ENCODE results near the gene TRAF3IP3.

TRAF3IP3 gene

GRCh38 chr1:209783386-209783785, 27.5 kb downstream of the TRAF3IP3 start:
- Histone ChIP-seq H3K36me3 (peaks cover 49% of the 10 kb centered on the region), H3K4me1 (ENCODE audit: control insufficient read depth in 1 of 2, insufficient read depth in 1 of 2, low read depth in 1 of 2, low read length in 1 of 2) (peaks cover 18% of the 10 kb centered on the region in 2 experiments), H3K27ac (peak overlapping the region; percentile 93), H3K4me3 (ENCODE audit: low read depth in 1 of 2, low read length in 1 of 2) (no peak overlapping the region), H3K9me3 (no peaks in the 10 kb centered on the region), H3K27me3 (peaks cover 18% of the 10 kb centered on the region)
- no peak for TF ChIP-seq CTCF (IDR thresholded peaks at IDR 0.05)

GRCh38 chr1:209784265-209785169, 28.7 kb downstream of the TRAF3IP3 start, which contains the start of gene C1orf74:
Gene C1orf74 (minus strand): TSS chr1:209784559. CDS start chr1:209783634, 925 bp downstream.
- Histone ChIP-seq H3K27me3 (peaks cover 30% of the 10 kb centered on the region), H3K4me3 (ENCODE audit: low read depth in 1 of 2, low read length in 1 of 2) (peak within 1 kb of the TSS; percentile 62 to 71), H3K36me3 (peaks cover 38% of the 10 kb centered on the region), H3K9me3 (no peaks in the 10 kb centered on the region), H3K27ac (peak within 1 kb of the TSS; percentile 93), H3K4me1 (ENCODE audit: control insufficient read depth in 1 of 2, insufficient read depth in 1 of 2, low read depth in 1 of 2, low read length in 1 of 2) (peaks cover 18% of the 10 kb centered on the region in 2 experiments)
- TF ChIP-seq CTCF (IDR thresholded peaks at IDR 0.05): peak; percentile 57

GRCh38 chr1:209785592-209785991, 29.7 kb downstream of the TRAF3IP3 start:
- H3K27ac ChIP-seq: peak overlapping the region; percentile 93
- TF ChIP-seq CTCF (IDR thresholded peaks at IDR 0.05): no peak
- H3K9me3 ChIP-seq: no peaks in the 10 kb centered on the region
- H3K27me3 ChIP-seq: peaks cover 40% of the 10 kb centered on the region
- peak overlapping the region; percentile 62 to 71 for H3K4me3 ChIP-seq (ENCODE audit: low read depth in 1 of 2, low read length in 1 of 2)
- H3K36me3 ChIP-seq: peaks cover 27% of the 10 kb centered on the region
- peaks cover 18% of the 10 kb centered on the region in 2 experiments for H3K4me1 ChIP-seq (ENCODE audit: control insufficient read depth in 1 of 2, insufficient read depth in 1 of 2, low read depth in 1 of 2, low read length in 1 of 2)

GRCh38 chr1:209786146-209786545, 30.3 kb downstream of the TRAF3IP3 start:
- Histone ChIP-seq H3K4me1 (ENCODE audit: control insufficient read depth in 1 of 2, insufficient read depth in 1 of 2, low read depth in 1 of 2, low read length in 1 of 2) (peaks cover 18% of the 10 kb centered on the region in 2 experiments), H3K9me3 (no peaks in the 10 kb centered on the region), H3K4me3 (ENCODE audit: low read depth in 1 of 2, low read length in 1 of 2) (no peak overlapping the region), H3K36me3 (peaks cover 22% of the 10 kb centered on the region), H3K27ac (peak overlapping the region; percentile 93), H3K27me3 (peaks cover 46% of the 10 kb centered on the region)
- TF ChIP-seq CTCF (IDR thresholded peaks at IDR 0.05): no peak

- Histone ChIP-seq H3K4me3 (ENCODE audit: low read depth in 1 of 2, low read length in 1 of 2) (no peak overlapping the region), H3K4me1 (ENCODE audit: control insufficient read depth in 1 of 2, insufficient read depth in 1 of 2, low read depth in 1 of 2, low read length in 1 of 2) (peaks cover 18% of the 10 kb centered on the region in 2 experiments), H3K27ac (no peak overlapping the region), H3K36me3 (peaks cover 8% of the 10 kb centered on the region), H3K9me3 (no peaks in the 10 kb centered on the region), H3K27me3 (peaks cover 60% of the 10 kb centered on the region)
- TF ChIP-seq CTCF (IDR thresholded peaks at IDR 0.05): no peak
Observed at GRCh38 chr1:209787551-209787950, 31.7 kb downstream of the TRAF3IP3 start.
